Nephron progenitor cell (in vitro differentiated cells): ENCODE measurements around the gene PRRT3.

Source experiments
- DNase-seq: peaks from one replicate; pipeline ENCODE4 v3.0.0; 2021
- H3K27ac Mint-ChIP-seq: 2 replicates; pipeline ENCODE4 v1.8.0; 2021; ENCODE audit warnings: mild to moderate bottlenecking, moderate library complexity, mixed read lengths
- H3K27me3 Mint-ChIP-seq: 2 replicates; pipeline ENCODE4 v1.8.0; 2021; ENCODE audit warnings: mild to moderate bottlenecking, low read depth, mixed read lengths; ENCODE audit not compliant: poor library complexity
- H3K36me3 Mint-ChIP-seq: 2 replicates; pipeline ENCODE4 v1.8.0; 2021; ENCODE audit warnings: low read depth, mixed read lengths
- H3K4me1 Mint-ChIP-seq: 2 replicates; pipeline ENCODE4 v1.8.0; 2021; ENCODE audit warnings: mixed read lengths
- H3K4me3 Mint-ChIP-seq: 2 replicates; pipeline ENCODE4 v1.8.0; 2021; ENCODE audit warnings: mild to moderate bottlenecking, moderate library complexity, mixed read lengths
- H3K9me3 Mint-ChIP-seq: 2 replicates; pipeline ENCODE4 v1.8.0; 2021; ENCODE audit warnings: mild to moderate bottlenecking, moderate library complexity, mixed read lengths
- TF ChIP-seq, protein P1 (sequence below): fragments of 200-600 bp; sonication (generic); IDR thresholded peaks from 2 replicates; pipeline ENCODE4 v1.5.0; 2021; ENCODE audit warnings: antibody characterized with exemption

Gene PRRT3

DNA sequence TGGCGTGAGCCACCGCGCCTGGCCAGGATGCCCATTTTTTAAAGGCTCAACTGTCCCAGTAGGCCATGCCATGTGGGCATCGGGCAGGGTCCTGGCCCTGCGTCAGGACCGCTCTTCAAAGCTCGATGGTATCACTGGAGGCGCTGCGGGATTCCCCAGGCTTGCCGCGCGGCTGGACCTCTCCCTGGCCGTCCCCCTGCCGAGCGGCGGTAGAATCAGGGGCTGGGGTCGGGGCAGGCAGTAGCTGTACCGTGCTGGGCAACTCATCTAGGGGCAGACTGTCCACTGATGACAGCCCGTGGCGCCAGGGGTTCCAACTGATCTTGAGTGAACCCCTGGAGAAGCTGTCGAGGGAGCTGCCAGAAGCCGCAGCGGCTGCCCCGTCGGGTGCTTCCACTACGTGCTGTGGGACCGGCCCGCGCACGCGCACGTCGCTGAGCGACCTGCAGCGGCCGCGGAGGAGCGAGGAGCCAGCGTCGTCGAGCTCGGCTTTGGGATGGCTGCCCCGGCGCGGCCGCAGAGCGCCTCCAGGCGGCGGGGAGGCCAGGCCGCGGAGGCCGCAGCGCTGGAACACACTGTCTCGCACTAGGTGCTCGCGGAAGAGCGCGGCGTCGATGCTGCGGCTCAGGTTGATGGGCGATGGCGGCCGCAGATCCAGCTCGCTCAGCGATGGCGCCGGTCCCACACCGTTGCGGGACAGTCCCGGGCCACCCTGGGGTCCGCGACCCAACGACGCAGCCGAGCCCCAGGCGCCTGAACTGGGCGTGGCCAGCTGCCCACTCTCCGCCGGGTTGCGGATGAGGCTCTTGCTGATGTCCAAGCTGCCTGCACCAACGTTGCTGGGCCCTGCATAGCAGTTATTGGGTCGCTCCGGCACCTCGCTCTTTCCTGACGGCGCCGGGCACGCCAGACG lies 5.8 kb downstream of the PRRT3 start:
- H3K27ac Mint-ChIP-seq = no peak overlapping the region
- peaks cover 12% of the 10 kb centered on the region for H3K4me1 Mint-ChIP-seq
- peaks cover 3% of the 10 kb centered on the region for H3K27me3 Mint-ChIP-seq
- H3K4me3 Mint-ChIP-seq = peak overlapping the region; percentile 85
- DNase-seq = peak; percentile 91
- peaks cover 6% of the 10 kb centered on the region for H3K36me3 Mint-ChIP-seq
- H3K9me3 Mint-ChIP-seq = no peaks in the 10 kb centered on the region
- TF ChIP-seq, protein P1, sequence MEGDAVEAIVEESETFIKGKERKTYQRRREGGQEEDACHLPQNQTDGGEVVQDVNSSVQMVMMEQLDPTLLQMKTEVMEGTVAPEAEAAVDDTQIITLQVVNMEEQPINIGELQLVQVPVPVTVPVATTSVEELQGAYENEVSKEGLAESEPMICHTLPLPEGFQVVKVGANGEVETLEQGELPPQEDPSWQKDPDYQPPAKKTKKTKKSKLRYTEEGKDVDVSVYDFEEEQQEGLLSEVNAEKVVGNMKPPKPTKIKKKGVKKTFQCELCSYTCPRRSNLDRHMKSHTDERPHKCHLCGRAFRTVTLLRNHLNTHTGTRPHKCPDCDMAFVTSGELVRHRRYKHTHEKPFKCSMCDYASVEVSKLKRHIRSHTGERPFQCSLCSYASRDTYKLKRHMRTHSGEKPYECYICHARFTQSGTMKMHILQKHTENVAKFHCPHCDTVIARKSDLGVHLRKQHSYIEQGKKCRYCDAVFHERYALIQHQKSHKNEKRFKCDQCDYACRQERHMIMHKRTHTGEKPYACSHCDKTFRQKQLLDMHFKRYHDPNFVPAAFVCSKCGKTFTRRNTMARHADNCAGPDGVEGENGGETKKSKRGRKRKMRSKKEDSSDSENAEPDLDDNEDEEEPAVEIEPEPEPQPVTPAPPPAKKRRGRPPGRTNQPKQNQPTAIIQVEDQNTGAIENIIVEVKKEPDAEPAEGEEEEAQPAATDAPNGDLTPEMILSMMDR = peak; percentile 58

DNA sequence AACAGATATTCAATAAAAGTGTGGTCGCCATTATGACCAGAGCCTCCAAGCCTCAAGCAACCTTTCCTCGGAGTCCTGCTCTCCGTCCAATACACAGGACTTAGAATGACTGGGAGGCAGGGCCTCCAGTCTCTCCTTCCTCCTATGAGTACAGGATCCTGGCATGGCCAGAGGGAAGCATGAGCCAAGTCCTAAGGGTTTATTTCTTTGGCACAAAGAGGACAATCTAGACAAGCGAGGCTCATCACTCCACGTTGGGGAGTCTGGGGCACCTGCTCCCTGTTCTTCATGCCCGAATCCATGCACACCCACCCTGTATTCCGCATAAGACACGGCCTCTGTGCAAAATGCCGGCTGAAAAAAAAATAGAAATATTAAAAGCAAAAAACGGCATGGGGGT lies 6.8 kb downstream of the PRRT3 start:
- no peak for DNase-seq
- Mint-ChIP-seq H3K4me3 (peak overlapping the region; percentile 85), H3K9me3 (no peaks in the 10 kb centered on the region), H3K4me1 (peaks cover 5% of the 10 kb centered on the region), H3K27ac (no peak overlapping the region), H3K27me3 (peaks cover 5% of the 10 kb centered on the region), H3K36me3 (peaks cover 13% of the 10 kb centered on the region)
- TF ChIP-seq, protein P1 = no peak

GRCh38 chr3:9944271-9944670 lies 7.9 kb downstream of the PRRT3 start:
- Mint-ChIP-seq H3K4me1 (peaks cover 5% of the 10 kb centered on the region), H3K27ac (peak overlapping the region; percentile 45), H3K9me3 (no peaks in the 10 kb centered on the region), H3K4me3 (no peak overlapping the region), H3K27me3 (peaks cover 5% of the 10 kb centered on the region), H3K36me3 (peaks cover 16% of the 10 kb centered on the region)
- TF ChIP-seq, protein P1 = no peak
- DNase-seq = no peak

GRCh38 chr3:9942934-9943690 lies 9.1 kb downstream of the PRRT3 start:
- H3K36me3 Mint-ChIP-seq = peaks cover 23% of the 10 kb centered on the region
- H3K9me3 Mint-ChIP-seq = no peaks in the 10 kb centered on the region
- peaks cover 5% of the 10 kb centered on the region for H3K27me3 Mint-ChIP-seq
- H3K4me3 Mint-ChIP-seq = no peak overlapping the region
- H3K27ac Mint-ChIP-seq = no peak overlapping the region
- peaks cover 5% of the 10 kb centered on the region for H3K4me1 Mint-ChIP-seq
- DNase-seq = no peak
- TF ChIP-seq, protein P1 = no peak

- Mint-ChIP-seq H3K9me3 (no peaks in the 10 kb centered on the region), H3K27me3 (peaks cover 5% of the 10 kb centered on the region), H3K36me3 (peaks cover 26% of the 10 kb centered on the region), H3K4me3 (no peak overlapping the region), H3K4me1 (peaks cover 5% of the 10 kb centered on the region), H3K27ac (peak overlapping the region; percentile 45)
- DNase-seq = no peak
- TF ChIP-seq, protein P1 = no peak
Measured at GRCh38 chr3:9942164-9942563, 10.0 kb downstream of the PRRT3 start.
